ENCODE measurements around the gene KCNN1. TPM values are rescaled to one million over a fixed set of nuclear protein-coding genes. Genes with fewer than 3 reads are reported as not detected.
A peak's percentile ranks its signal among the peaks of the same experiment; 100 is the strongest.
"Not testable (repeated sequence)": the region's sequence is repeated elsewhere in the genome, so short reads cannot be mapped to it uniquely, and the experiment has no call there.

The KCNN1 gene
- polyA plus RNA-seq (2013), result 0.31 and 0.48 TPM in 2 replicates

- WGBS (ENCODE audit: extremely low coverage, insufficient coverage, insufficient read length), result no CpG with 5 or more reads among the region's 59 CpGs
- H3K23ac ChIP-seq (ENCODE audit: low read length), result no peak within 1 kb of the TSS
- no peak within 1 kb of the TSS for H3K9ac ChIP-seq (ENCODE audit: low read length)
- no peaks in the 10 kb centered on the region for H3K9me3 ChIP-seq (ENCODE audit: insufficient read depth, low read depth, low read length)
- peaks cover 4% of the 10 kb centered on the region in 2 experiments for H3K4me1 ChIP-seq (ENCODE audit: control insufficient read depth in 1 of 2, insufficient read depth in 2 of 2, low read length in 2 of 2)
- no peak for DNase-seq
- peaks cover 13% of the 10 kb centered on the region for H3K27me3 ChIP-seq (ENCODE audit: insufficient read depth, low read length)
- H4K12ac ChIP-seq (ENCODE audit: low read depth, low read length), result no peak within 1 kb of the TSS
- no peak within 1 kb of the TSS for H3K27ac ChIP-seq (ENCODE audit: low read depth, low read length)
- peak within 1 kb of the TSS; percentile 13 for H2AFZ ChIP-seq (ENCODE audit: insufficient read depth, low read length, poor library complexity)
- no peak within 1 kb of the TSS for H2AK5ac ChIP-seq (ENCODE audit: low read length)
- H4K91ac ChIP-seq (ENCODE audit: low read depth, low read length), result no peak within 1 kb of the TSS
- no peak within 1 kb of the TSS for H2BK5ac ChIP-seq (ENCODE audit: low read depth, low read length, poor library complexity)
- H3K79me1 ChIP-seq (ENCODE audit: low read length), result no peaks in the 10 kb centered on the region
- peak within 1 kb of the TSS; percentile 8 for H3K4me3 ChIP-seq (ENCODE audit: low read depth, low read length)
- peak within 1 kb of the TSS; percentile 55 for H3K4me2 ChIP-seq (ENCODE audit: low read length)
- H2BK12ac ChIP-seq (ENCODE audit: low read length), result no peak within 1 kb of the TSS
- H3K79me2 ChIP-seq (ENCODE audit: control insufficient read depth, insufficient read depth, low read length, poor library complexity), result no peaks in the 10 kb centered on the region
- H3K14ac ChIP-seq (ENCODE audit: low read length), result no peak within 1 kb of the TSS
- H4K8ac ChIP-seq (ENCODE audit: low read depth, low read length), result peak within 1 kb of the TSS; percentile 69
- no peak within 1 kb of the TSS for H3K4ac ChIP-seq (ENCODE audit: low read depth, low read length)
- no peaks in the 10 kb centered on the region for H3K36me3 ChIP-seq (ENCODE audit: control insufficient read depth in 1 of 2, insufficient read depth in 2 of 2, low read length in 2 of 2)
- H2BK120ac ChIP-seq (ENCODE audit: insufficient read depth, low read length, poor library complexity), result no peak within 1 kb of the TSS
- H3K18ac ChIP-seq (ENCODE audit: low read length), result no peak within 1 kb of the TSS
Observed at GRCh38 chr19:17966550-17967256, at the start of gene KCNN1. Gene KCNN1 (plus strand): TSS chr19:17967107. CDS start chr19:17973889, 6,782 bp downstream.

GRCh38 chr19:17918151-17918550, 48.8 kb upstream of the KCNN1 start:
- not testable (repeated sequence) for H3K4ac ChIP-seq (ENCODE audit: low read depth, low read length); H3K23ac ChIP-seq (ENCODE audit: low read length); H3K14ac ChIP-seq (ENCODE audit: low read length); H2BK120ac ChIP-seq (ENCODE audit: insufficient read depth, low read length, poor library complexity); H3K4me2 ChIP-seq (ENCODE audit: low read length); H3K36me3 ChIP-seq (ENCODE audit: control insufficient read depth in 1 of 2, insufficient read depth in 2 of 2, low read length in 2 of 2); H2AFZ ChIP-seq (ENCODE audit: insufficient read depth, low read length, poor library complexity); H3K79me1 ChIP-seq (ENCODE audit: low read length); H3K27ac ChIP-seq (ENCODE audit: low read depth, low read length); H4K8ac ChIP-seq (ENCODE audit: low read depth, low read length); H2BK5ac ChIP-seq (ENCODE audit: low read depth, low read length, poor library complexity); H3K4me3 ChIP-seq (ENCODE audit: low read depth, low read length); H3K79me2 ChIP-seq (ENCODE audit: control insufficient read depth, insufficient read depth, low read length, poor library complexity); H3K18ac ChIP-seq (ENCODE audit: low read length); H3K4me1 ChIP-seq (ENCODE audit: control insufficient read depth in 1 of 2, insufficient read depth in 2 of 2, low read length in 2 of 2); H3K9me3 ChIP-seq (ENCODE audit: insufficient read depth, low read depth, low read length); H3K9ac ChIP-seq (ENCODE audit: low read length); H3K27me3 ChIP-seq (ENCODE audit: insufficient read depth, low read length); DNase-seq; H4K12ac ChIP-seq (ENCODE audit: low read depth, low read length); H4K91ac ChIP-seq (ENCODE audit: low read depth, low read length); H2AK5ac ChIP-seq (ENCODE audit: low read length); H2BK12ac ChIP-seq (ENCODE audit: low read length)
- WGBS (ENCODE audit: extremely low coverage, insufficient coverage, insufficient read length), result no CpG with 5 or more reads among the region's 30 CpGs

DNA sequence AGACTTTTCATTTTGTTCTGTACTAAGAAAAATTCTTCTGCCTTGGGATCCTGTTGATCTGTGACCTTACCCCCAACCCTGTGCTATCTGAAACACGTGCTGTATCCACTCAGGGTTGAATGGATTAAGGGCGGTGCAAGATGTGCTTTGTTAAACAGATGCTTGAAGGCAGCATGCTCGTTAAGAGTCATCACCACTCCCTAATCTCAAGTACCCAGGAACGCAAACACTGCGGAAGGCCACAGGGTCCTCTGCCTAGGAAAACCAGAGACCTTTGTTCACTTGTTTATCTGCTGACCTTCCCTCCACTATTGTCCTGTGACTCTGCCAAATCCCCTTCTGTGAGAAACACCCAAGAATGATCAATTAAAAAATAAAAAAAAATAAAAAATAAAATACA, 47.8 kb upstream of the KCNN1 start:
- H3K79me2 ChIP-seq (ENCODE audit: control insufficient read depth, insufficient read depth, low read length, poor library complexity); H3K18ac ChIP-seq (ENCODE audit: low read length); H4K8ac ChIP-seq (ENCODE audit: low read depth, low read length); H3K4ac ChIP-seq (ENCODE audit: low read depth, low read length); H3K9ac ChIP-seq (ENCODE audit: low read length); H3K36me3 ChIP-seq (ENCODE audit: control insufficient read depth in 1 of 2, insufficient read depth in 2 of 2, low read length in 2 of 2); H2BK12ac ChIP-seq (ENCODE audit: low read length); H2BK5ac ChIP-seq (ENCODE audit: low read depth, low read length, poor library complexity); H3K4me2 ChIP-seq (ENCODE audit: low read length); H3K4me1 ChIP-seq (ENCODE audit: control insufficient read depth in 1 of 2, insufficient read depth in 2 of 2, low read length in 2 of 2); H3K23ac ChIP-seq (ENCODE audit: low read length); H2AK5ac ChIP-seq (ENCODE audit: low read length); H3K27ac ChIP-seq (ENCODE audit: low read depth, low read length); H3K27me3 ChIP-seq (ENCODE audit: insufficient read depth, low read length); H3K4me3 ChIP-seq (ENCODE audit: low read depth, low read length); H4K12ac ChIP-seq (ENCODE audit: low read depth, low read length); H4K91ac ChIP-seq (ENCODE audit: low read depth, low read length); H2AFZ ChIP-seq (ENCODE audit: insufficient read depth, low read length, poor library complexity); H3K79me1 ChIP-seq (ENCODE audit: low read length); H3K14ac ChIP-seq (ENCODE audit: low read length); H2BK120ac ChIP-seq (ENCODE audit: insufficient read depth, low read length, poor library complexity); H3K9me3 ChIP-seq (ENCODE audit: insufficient read depth, low read depth, low read length): not testable (repeated sequence)
- DNase-seq, result peak; percentile 38 to 65
- WGBS (ENCODE audit: extremely low coverage, insufficient coverage, insufficient read length), result no CpG with 5 or more reads among the region's 5 CpGs

GRCh38 chr19:17920527-17920926, 46.4 kb upstream of the KCNN1 start:
- no peaks in the 10 kb centered on the region for H3K36me3 ChIP-seq (ENCODE audit: control insufficient read depth in 1 of 2, insufficient read depth in 2 of 2, low read length in 2 of 2)
- H3K23ac ChIP-seq (ENCODE audit: low read length), result no peak overlapping the region
- H3K27me3 ChIP-seq (ENCODE audit: insufficient read depth, low read length), result no peaks in the 10 kb centered on the region
- no peaks in the 10 kb centered on the region for H3K4me1 ChIP-seq (ENCODE audit: control insufficient read depth in 1 of 2, insufficient read depth in 2 of 2, low read length in 2 of 2)
- no peak overlapping the region for H2BK12ac ChIP-seq (ENCODE audit: low read length)
- no peak overlapping the region for H3K14ac ChIP-seq (ENCODE audit: low read length)
- H3K4ac ChIP-seq (ENCODE audit: low read depth, low read length), result no peak overlapping the region
- H3K18ac ChIP-seq (ENCODE audit: low read length), result no peak overlapping the region
- H2AFZ ChIP-seq (ENCODE audit: insufficient read depth, low read length, poor library complexity), result no peak overlapping the region
- no peak overlapping the region for H3K27ac ChIP-seq (ENCODE audit: low read depth, low read length)
- peaks cover 3% of the 10 kb centered on the region for H3K9me3 ChIP-seq (ENCODE audit: insufficient read depth, low read depth, low read length)
- no peak overlapping the region for H4K12ac ChIP-seq (ENCODE audit: low read depth, low read length)
- H3K79me1 ChIP-seq (ENCODE audit: low read length), result no peaks in the 10 kb centered on the region
- H4K8ac ChIP-seq (ENCODE audit: low read depth, low read length), result no peak overlapping the region
- H3K9ac ChIP-seq (ENCODE audit: low read length), result no peak overlapping the region
- peak; percentile 37 to 77 for DNase-seq
- H2BK120ac ChIP-seq (ENCODE audit: insufficient read depth, low read length, poor library complexity), result no peak overlapping the region
- H3K4me3 ChIP-seq (ENCODE audit: low read depth, low read length), result no peak overlapping the region
- H3K79me2 ChIP-seq (ENCODE audit: control insufficient read depth, insufficient read depth, low read length, poor library complexity), result no peaks in the 10 kb centered on the region
- no peak overlapping the region for H2BK5ac ChIP-seq (ENCODE audit: low read depth, low read length, poor library complexity)
- H4K91ac ChIP-seq (ENCODE audit: low read depth, low read length), result no peak overlapping the region
- H2AK5ac ChIP-seq (ENCODE audit: low read length), result no peak overlapping the region
- no peak overlapping the region for H3K4me2 ChIP-seq (ENCODE audit: low read length)

All from trophoblast cell (in vitro differentiated cells and primary cell).